ENCODE results near the gene WWOX.

GRCh38 chr16:78364556-78364880 is 265.1 kb downstream of the WWOX start:
- TF ChIP-seq EZH2 (optimal IDR thresholded peaks at IDR 0.05; ENCODE audit: low read depth, low read length) (no peak), CTCF (IDR thresholded peaks at IDR 0.05; ENCODE audit: low read length) (no peak)

Measured in MM.1S (cell line).